Neural cell (in vitro differentiated cells): ENCODE data around the gene GNAS. TPM values are rescaled to one million over a fixed set of nuclear protein-coding genes. Genes with fewer than 3 reads are reported as not detected.

Experiments
- H2AFZ ChIP-seq: fragments of 200-600, 300-800 bp; sonication (generic), shearing (Covaris generic); 2 replicates; pipeline ENCODE4 v1.6.0; 2014; ENCODE audit warnings: low read depth, mild to moderate bottlenecking, antibody characterized with exemption, low read length, moderate library complexity
- H3F3A ChIP-seq: fragments of 200-600 bp; shearing (Covaris generic); 2 replicates; pipeline ENCODE4 v1.6.1; 2016; ENCODE audit warnings: mild to moderate bottlenecking, moderate library complexity, mixed read lengths, antibody characterized with exemption, low read length; ENCODE audit not compliant: insufficient read depth, poor library complexity, severe bottlenecking
- H3K27ac ChIP-seq: fragments of 200-600, 300-800 bp; sonication (generic), shearing (Covaris generic); 2 replicates; pipeline ENCODE4 v1.5.1; 2014; ENCODE audit warnings: mild to moderate bottlenecking, low read length, moderate library complexity
- H3K27me3 ChIP-seq: fragments of 300-800, 200-600 bp; sonication (generic), shearing (Covaris generic); 2 replicates; pipeline ENCODE4 v1.6.0; 2014; ENCODE audit warnings: mild to moderate bottlenecking, low read depth, low read length, moderate library complexity; ENCODE audit not compliant: insufficient read depth
- H3K36me3 ChIP-seq: fragments of 300-800, 200-600 bp; sonication (generic), shearing (Covaris generic); 2 replicates; pipeline ENCODE4 v1.5.1; 2014; ENCODE audit warnings: mild to moderate bottlenecking, antibody characterized with exemption, low read length, moderate library complexity; ENCODE audit not compliant: insufficient read depth
- H3K4me2 ChIP-seq: fragments of 300-800, 200-600 bp; sonication (generic), shearing (Covaris generic); 2 replicates; pipeline ENCODE4 v1.6.0; 2014; ENCODE audit warnings: mild to moderate bottlenecking, low read length
- H3K4me3 ChIP-seq: fragments of 300-800, 200-600 bp; sonication (generic), shearing (Covaris generic); 2 replicates; pipeline ENCODE4 v1.5.1; 2014; ENCODE audit warnings: mild to moderate bottlenecking, low read length, moderate library complexity
- H3K79me2 ChIP-seq: fragments of 200-600 bp; shearing (Covaris generic); replicated peaks from 2 replicates; pipeline ENCODE4 v1.6.0; 2014; ENCODE audit warnings: mild to moderate bottlenecking, low read length, moderate library complexity; ENCODE audit not compliant: insufficient read depth
- H3K9ac ChIP-seq: fragments of 300-800, 200-600 bp; sonication (generic), shearing (Covaris generic); 2 replicates; pipeline ENCODE4 v1.6.1; 2016; ENCODE audit warnings: mild to moderate bottlenecking, low read length, mixed read lengths
- H3K9me2 ChIP-seq: fragments of 200-600 bp; shearing (Covaris generic); 2 replicates; pipeline ENCODE4 v1.6.1; 2016; ENCODE audit warnings: mild to moderate bottlenecking, low read length, mixed read lengths; ENCODE audit not compliant: insufficient read depth
- H3K9me3 ChIP-seq: fragments of 200-600, 300-800 bp; sonication (generic), shearing (Covaris generic); 2 replicates; pipeline ENCODE4 v1.6.1; 2016; ENCODE audit warnings: mild to moderate bottlenecking, mixed run types, low read length, moderate library complexity, mixed read lengths
- H4K20me1 ChIP-seq: fragments of 200-600 bp; shearing (Covaris generic); 2 replicates; pipeline ENCODE4 v1.6.1; 2016; ENCODE audit warnings: mild to moderate bottlenecking, mixed run types; ENCODE audit not compliant: insufficient read depth
- CTCF ChIP-seq: fragments of 450-650 bp; IDR thresholded peaks from 2 replicates; pipeline ENCODE4 v1.5.1; 2014; ENCODE audit warnings: antibody characterized with exemption, mild to moderate bottlenecking, moderate library complexity; ENCODE audit not compliant: poor library complexity, severe bottlenecking
- EP300 ChIP-seq: fragments of 450-650 bp; conservative IDR thresholded peaks from 2 replicates; pipeline ENCODE4 v1.6.1; 2014; ENCODE audit warnings: antibody characterized with exemption, mild to moderate bottlenecking, moderate library complexity; ENCODE audit not compliant: poor library complexity, severe bottlenecking
- EZH2 ChIP-seq: fragments of 200-600, 300-800 bp; shearing (Covaris generic), sonication (generic); IDR thresholded peaks from 2 replicates; pipeline ENCODE4 v1.6.1; 2014; ENCODE audit warnings: antibody characterized with exemption, low read length, borderline replicate concordance, mild to moderate bottlenecking; ENCODE audit not compliant: insufficient read depth, poor library complexity, severe bottlenecking
- MXI1 ChIP-seq: fragments of 450-650 bp; conservative IDR thresholded peaks from 2 replicates; pipeline ENCODE4 v1.6.1; 2014; ENCODE audit warnings: antibody characterized with exemption, mild to moderate bottlenecking; ENCODE audit not compliant: poor library complexity, severe bottlenecking
- POLR2AphosphoS5 ChIP-seq: IDR thresholded peaks from 2 replicates; pipeline ENCODE4 v1.6.1; 2012
- RAD21 ChIP-seq: fragments of 450-650 bp; conservative IDR thresholded peaks from 2 replicates; pipeline ENCODE4 v1.6.1; 2014; ENCODE audit warnings: antibody characterized with exemption, mild to moderate bottlenecking, moderate library complexity
- REST ChIP-seq: IDR thresholded peaks from 2 replicates; pipeline ENCODE4 v1.6.1; 2012; ENCODE audit warnings: borderline replicate concordance
- TAF1 ChIP-seq: IDR thresholded peaks from 2 replicates; pipeline ENCODE4 v1.6.1; 2012; ENCODE audit warnings: low read depth
- polyA plus RNA-seq: library from polyadenylated mRNA; depleted of rRNA; stranded (reverse); fragments of >200 nt; gene quantifications from 2 replicates; pipeline ENCODE4 v1.2.3, GENCODE V29; 2014

GNAS gene
- polyA plus RNA-seq, 1 donor from 2014 or later, result 958 TPM

GRCh38 chr20:58839991-58840747, 12.3 kb upstream of the GNAS start:
- no peaks in the 10 kb centered on the region for H3K79me2 ChIP-seq
- H2AFZ ChIP-seq, result no peak overlapping the region
- no peaks in the 10 kb centered on the region for H3K9me2 ChIP-seq
- no peaks in the 10 kb centered on the region for H4K20me1 ChIP-seq
- H3K4me2 ChIP-seq, result no peak overlapping the region
- H3K9ac ChIP-seq, result no peak overlapping the region
- peak overlapping the region; percentile 56 for H3K4me3 ChIP-seq
- H3F3A ChIP-seq, result no peaks in the 10 kb centered on the region
- H3K27ac ChIP-seq, result no peak overlapping the region
- H3K27me3 ChIP-seq, result peaks cover 61% of the 10 kb centered on the region
- no peaks in the 10 kb centered on the region for H3K9me3 ChIP-seq
- TF ChIP-seq EZH2 (peak; percentile 73), RAD21 (no peak), EP300 (no peak), POLR2AphosphoS5 (no peak), CTCF (no peak)
- H3K36me3 ChIP-seq, result no peaks in the 10 kb centered on the region

GRCh38 chr20:58840816-58841538, 11.5 kb upstream of the GNAS start:
- Histone ChIP-seq H3K27me3 (peaks cover 61% of the 10 kb centered on the region), H3F3A (no peaks in the 10 kb centered on the region), H3K4me2 (no peak overlapping the region), H3K9me3 (no peaks in the 10 kb centered on the region), H3K79me2 (no peaks in the 10 kb centered on the region), H3K9me2 (no peaks in the 10 kb centered on the region), H3K27ac (no peak overlapping the region), H3K36me3 (no peaks in the 10 kb centered on the region), H4K20me1 (no peaks in the 10 kb centered on the region), H2AFZ (no peak overlapping the region), H3K4me3 (peak overlapping the region; percentile 56), H3K9ac (no peak overlapping the region)
- TF ChIP-seq EZH2 (peak; percentile 62), RAD21 (no peak)

DNA sequence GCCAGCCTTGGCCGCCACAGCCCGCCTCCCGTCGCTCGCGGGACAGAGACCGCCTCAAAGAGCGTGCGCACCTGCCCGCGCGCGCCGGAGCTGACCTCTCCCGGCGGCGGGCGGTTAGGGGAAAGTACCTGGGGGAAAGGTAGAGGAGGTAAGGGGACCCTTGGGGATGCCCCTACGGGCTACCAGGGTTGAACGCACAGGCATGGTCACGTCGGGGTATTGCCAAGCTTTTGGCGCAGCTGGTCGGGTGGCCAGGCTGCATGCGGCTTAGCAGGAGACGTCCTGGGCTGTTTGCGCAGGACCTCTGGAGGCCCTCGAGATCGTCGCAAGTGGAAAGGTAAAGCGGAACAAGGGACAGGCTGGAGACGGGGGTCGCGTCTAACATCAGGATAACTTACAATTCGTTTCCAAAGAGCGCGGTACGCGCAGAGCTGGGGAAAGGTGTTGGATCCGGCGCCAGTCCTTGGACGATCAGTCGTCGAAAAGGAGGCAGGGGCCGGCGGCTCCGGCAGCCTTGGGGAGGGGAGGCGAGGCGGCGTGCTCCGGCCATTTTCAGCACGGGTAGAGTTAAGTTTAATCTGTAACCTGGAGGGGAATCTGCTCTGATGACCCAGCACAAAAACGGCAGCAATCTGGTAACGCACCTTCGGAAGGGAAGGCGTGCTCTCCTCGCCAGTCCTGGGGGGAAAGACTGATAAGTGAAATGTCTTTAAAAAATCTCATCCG, 10.8 kb upstream of the GNAS start:
- Histone ChIP-seq H3K4me3 (no peak overlapping the region), H3K9me2 (no peaks in the 10 kb centered on the region), H3K9ac (no peak overlapping the region), H4K20me1 (no peaks in the 10 kb centered on the region), H3K4me2 (no peak overlapping the region), H3K79me2 (no peaks in the 10 kb centered on the region), H3F3A (no peaks in the 10 kb centered on the region), H3K36me3 (no peaks in the 10 kb centered on the region), H2AFZ (no peak overlapping the region), H3K27ac (no peak overlapping the region), H3K27me3 (peaks cover 61% of the 10 kb centered on the region), H3K9me3 (no peaks in the 10 kb centered on the region)
- no peak for TF ChIP-seq REST
- no peak for TF ChIP-seq CTCF
- TF ChIP-seq EZH2, result no peak
- no peak for TF ChIP-seq MXI1
- no peak for TF ChIP-seq EP300
- no peak for TF ChIP-seq TAF1
